ENCODE data around the gene BLID.
A peak's percentile ranks its signal among the peaks of the same experiment; 100 is the strongest.

Gene BLID

DNA sequence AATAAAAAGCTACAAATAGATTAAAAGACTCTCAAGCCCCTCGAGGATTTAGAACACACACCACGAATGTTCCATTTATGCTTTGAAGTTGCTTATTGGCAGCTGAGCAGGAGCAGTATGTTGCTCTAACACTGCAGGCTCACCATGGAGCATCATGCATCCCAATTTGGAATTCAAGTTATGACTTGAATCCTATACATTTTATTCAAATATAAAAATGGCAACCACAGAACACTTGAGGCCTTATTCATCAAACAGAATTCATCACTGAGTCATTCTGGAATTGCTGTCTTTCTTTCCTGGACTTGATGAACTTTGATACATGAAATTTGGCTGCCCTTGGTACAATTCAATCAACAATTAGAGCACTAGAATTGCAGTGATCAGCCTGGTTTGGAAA is 24.5 kb upstream of the BLID start:
- Histone ChIP-seq H3K9me3 (ENCODE audit: control insufficient read depth, insufficient read depth, low read length) (no peaks in the 10 kb centered on the region), H3K36me3 (ENCODE audit: control insufficient read depth, insufficient read depth, low read length) (no peaks in the 10 kb centered on the region), H3K4me3 (ENCODE audit: low read length) (no peak overlapping the region), H3K27me3 (ENCODE audit: control insufficient read depth, insufficient read depth, low read length) (peaks cover 3% of the 10 kb centered on the region; the same call in 1 of the 2 replicates), H3K27ac (ENCODE audit: low read length) (no peak overlapping the region), H3K4me1 (ENCODE audit: control insufficient read depth, insufficient read depth, low read length) (no peaks in the 10 kb centered on the region)
- no peak for DNase-seq (ENCODE audit: low read depth, low spot score)
- WGBS (ENCODE audit: insufficient coverage, insufficient read length) = no CpG with 5 or more reads among the region's 2 CpGs

DNA sequence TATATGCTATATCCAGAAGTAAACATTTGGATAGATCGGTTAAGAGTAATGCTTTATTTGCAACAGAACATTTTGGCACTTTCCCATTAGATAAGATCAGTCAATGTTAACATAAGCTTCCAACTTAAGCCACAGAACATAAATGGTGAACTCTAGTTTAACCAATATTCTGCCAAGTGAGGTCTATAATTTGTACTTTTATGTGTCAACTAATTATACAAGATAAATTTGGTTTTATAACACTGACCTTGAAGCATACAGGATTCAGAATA is 23.5 kb upstream of the BLID start:
- DNase-seq (ENCODE audit: low read depth, low spot score) = no peak
- no peak overlapping the region for H3K27ac ChIP-seq (ENCODE audit: low read length)
- no peaks in the 10 kb centered on the region for H3K4me1 ChIP-seq (ENCODE audit: control insufficient read depth, insufficient read depth, low read length)
- H3K9me3 ChIP-seq (ENCODE audit: control insufficient read depth, insufficient read depth, low read length) = no peaks in the 10 kb centered on the region
- no peak overlapping the region for H3K4me3 ChIP-seq (ENCODE audit: low read length)
- H3K27me3 ChIP-seq (ENCODE audit: control insufficient read depth, insufficient read depth, low read length) = peaks cover 3% of the 10 kb centered on the region; the same call in 1 of the 2 replicates
- H3K36me3 ChIP-seq (ENCODE audit: control insufficient read depth, insufficient read depth, low read length) = no peaks in the 10 kb centered on the region
- WGBS (ENCODE audit: insufficient coverage, insufficient read length) = no CpG with 5 or more reads among the region's 1 CpG

DNA sequence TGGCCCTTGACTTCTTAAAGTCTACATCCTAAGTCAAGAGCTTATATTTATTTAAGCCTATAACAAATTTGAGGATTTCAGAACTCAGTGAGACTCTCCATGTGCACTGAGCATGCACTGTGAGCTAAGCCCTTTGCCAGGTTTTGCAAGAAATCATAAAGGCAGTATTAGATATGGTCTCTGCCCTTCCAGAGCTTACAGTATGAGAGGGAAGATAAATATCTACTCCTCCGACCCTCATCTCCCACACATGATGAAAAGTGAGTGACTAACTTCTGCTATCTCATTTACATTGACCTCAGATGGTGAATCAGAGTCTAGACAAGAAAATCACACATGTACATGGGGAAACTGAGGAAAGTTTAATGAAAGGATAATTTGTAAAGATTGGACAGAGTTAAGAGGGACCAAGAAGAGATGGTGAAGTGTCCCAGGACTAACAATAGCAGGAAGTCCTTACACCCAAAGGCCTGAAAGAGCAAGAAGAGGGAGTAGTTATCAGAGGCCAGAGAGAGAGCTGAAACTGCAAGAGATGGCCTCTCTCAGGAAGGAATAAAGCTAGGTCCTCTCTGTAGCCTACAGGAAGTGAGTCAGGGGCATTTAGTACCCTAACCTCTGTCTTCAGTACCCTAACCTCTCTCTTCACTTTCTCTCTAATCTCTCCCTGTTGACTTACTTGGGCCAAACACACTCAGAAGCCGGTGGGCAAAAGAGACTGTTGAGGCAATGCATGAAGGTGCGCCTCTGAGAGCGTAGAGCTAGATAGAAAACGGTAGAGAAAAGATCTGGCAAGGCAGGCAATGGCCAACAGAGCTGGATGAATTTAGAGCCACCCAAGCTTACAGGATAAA is 23.0 kb upstream of the BLID start:
- H3K27ac ChIP-seq (ENCODE audit: low read length) = no peak overlapping the region
- DNase-seq (ENCODE audit: low read depth, low spot score) = peak; percentile 9
- no peaks in the 10 kb centered on the region for H3K4me1 ChIP-seq (ENCODE audit: control insufficient read depth, insufficient read depth, low read length)
- WGBS (ENCODE audit: insufficient coverage, insufficient read length) = no CpG with 5 or more reads among the region's 5 CpGs
- H3K9me3 ChIP-seq (ENCODE audit: control insufficient read depth, insufficient read depth, low read length) = no peaks in the 10 kb centered on the region
- H3K36me3 ChIP-seq (ENCODE audit: control insufficient read depth, insufficient read depth, low read length) = no peaks in the 10 kb centered on the region
- peaks cover 3% of the 10 kb centered on the region; the same call in 1 of the 2 replicates for H3K27me3 ChIP-seq (ENCODE audit: control insufficient read depth, insufficient read depth, low read length)
- H3K4me3 ChIP-seq (ENCODE audit: low read length) = no peak overlapping the region

DNA sequence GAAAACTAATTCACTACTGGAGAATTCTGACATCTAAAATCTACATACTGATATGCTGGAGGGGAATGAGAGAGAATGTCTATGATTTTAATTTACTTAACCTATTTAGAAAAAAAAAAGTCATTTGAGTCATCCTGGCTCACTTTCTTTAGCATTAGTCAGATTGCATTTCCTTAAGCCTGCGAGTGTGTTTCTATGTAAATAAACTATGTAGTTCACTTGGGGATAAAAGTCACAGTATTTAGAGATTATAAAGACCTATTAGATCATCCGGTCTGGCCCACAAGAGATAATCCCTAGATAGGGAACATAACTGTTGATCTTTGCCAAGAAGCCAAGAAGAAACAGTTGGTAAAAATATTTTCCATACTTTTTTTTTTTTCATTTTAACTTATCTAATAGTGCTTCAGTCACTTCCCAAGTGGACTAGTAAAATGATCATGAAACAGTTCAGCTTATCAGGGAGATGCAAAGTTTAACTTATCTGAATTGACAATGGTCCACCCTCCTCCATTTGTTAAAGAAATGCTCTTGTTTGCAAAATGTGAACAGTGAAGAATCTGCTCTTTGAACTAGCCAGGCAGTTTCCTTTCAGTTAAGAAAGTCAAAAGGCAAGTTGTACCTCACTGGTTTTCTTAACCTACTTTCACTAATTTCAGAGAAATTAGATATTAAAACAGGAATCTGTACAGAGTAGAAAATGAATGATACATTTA is 21.2 kb upstream of the BLID start:
- WGBS (ENCODE audit: insufficient coverage, insufficient read length) = no CpG with 5 or more reads among the region's 2 CpGs
- Histone ChIP-seq H3K27me3 (ENCODE audit: control insufficient read depth, insufficient read depth, low read length) (peaks cover 3% of the 10 kb centered on the region; the same call in 1 of the 2 replicates), H3K36me3 (ENCODE audit: control insufficient read depth, insufficient read depth, low read length) (no peaks in the 10 kb centered on the region), H3K27ac (ENCODE audit: low read length) (no peak overlapping the region), H3K4me1 (ENCODE audit: control insufficient read depth, insufficient read depth, low read length) (no peaks in the 10 kb centered on the region), H3K4me3 (ENCODE audit: low read length) (no peak overlapping the region), H3K9me3 (ENCODE audit: control insufficient read depth, insufficient read depth, low read length) (no peaks in the 10 kb centered on the region)
- no peak for DNase-seq (ENCODE audit: low read depth, low spot score)

DNA sequence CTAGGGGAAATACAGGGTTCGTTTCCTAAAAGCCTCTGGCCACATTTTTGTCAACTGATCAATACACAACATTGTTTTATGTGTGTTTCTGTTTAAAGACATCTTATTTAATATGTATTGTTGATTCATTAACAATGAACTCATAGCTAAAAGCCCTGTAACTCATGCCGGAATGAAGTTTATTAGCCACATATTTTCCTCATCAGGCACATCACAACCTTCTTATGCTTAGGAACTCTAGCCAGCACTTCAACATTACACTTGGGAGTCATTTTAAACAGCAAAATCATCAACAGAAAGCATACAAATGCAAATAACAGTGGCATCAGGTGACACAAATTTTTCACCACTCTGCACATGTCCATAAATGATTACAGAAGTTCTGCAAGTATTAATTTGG is 15.1 kb upstream of the BLID start:
- Histone ChIP-seq H3K36me3 (ENCODE audit: control insufficient read depth, insufficient read depth, low read length) (no peaks in the 10 kb centered on the region), H3K4me1 (ENCODE audit: control insufficient read depth, insufficient read depth, low read length) (no peaks in the 10 kb centered on the region), H3K27me3 (ENCODE audit: control insufficient read depth, insufficient read depth, low read length) (no peaks in the 10 kb centered on the region), H3K27ac (ENCODE audit: low read length) (no peak overlapping the region), H3K9me3 (ENCODE audit: control insufficient read depth, insufficient read depth, low read length) (no peaks in the 10 kb centered on the region), H3K4me3 (ENCODE audit: low read length) (no peak overlapping the region)
- no peak for DNase-seq (ENCODE audit: low read depth, low spot score)
- no CpG with 5 or more reads among the region's 2 CpGs for WGBS (ENCODE audit: insufficient coverage, insufficient read length)

DNA sequence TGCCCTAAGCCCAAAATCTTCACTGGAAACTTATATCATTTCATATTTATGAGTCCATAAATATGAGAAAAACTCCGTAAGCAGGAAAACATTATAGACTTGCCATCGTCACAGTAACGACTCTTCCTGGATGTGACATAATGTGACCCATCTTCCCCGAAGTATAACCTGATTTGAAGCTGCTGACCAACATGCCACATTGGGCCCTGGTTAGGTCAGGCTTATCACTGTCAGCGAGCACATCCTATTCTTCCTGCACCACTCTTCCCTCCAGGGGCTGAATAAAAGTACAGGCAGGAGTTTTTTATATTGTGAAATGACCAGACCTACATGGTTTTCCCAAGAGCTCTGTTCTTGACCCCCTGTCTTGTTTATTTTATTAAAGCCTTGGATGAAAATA is 12.1 kb upstream of the BLID start:
- no peak for DNase-seq (ENCODE audit: low read depth, low spot score)
- WGBS (ENCODE audit: insufficient coverage, insufficient read length) = no CpG with 5 or more reads among the region's 5 CpGs
- Histone ChIP-seq H3K27me3 (ENCODE audit: control insufficient read depth, insufficient read depth, low read length) (no peaks in the 10 kb centered on the region), H3K4me1 (ENCODE audit: control insufficient read depth, insufficient read depth, low read length) (no peaks in the 10 kb centered on the region), H3K36me3 (ENCODE audit: control insufficient read depth, insufficient read depth, low read length) (no peaks in the 10 kb centered on the region), H3K9me3 (ENCODE audit: control insufficient read depth, insufficient read depth, low read length) (no peaks in the 10 kb centered on the region), H3K27ac (ENCODE audit: low read length) (no peak overlapping the region), H3K4me3 (ENCODE audit: low read length) (no peak overlapping the region)

DNA sequence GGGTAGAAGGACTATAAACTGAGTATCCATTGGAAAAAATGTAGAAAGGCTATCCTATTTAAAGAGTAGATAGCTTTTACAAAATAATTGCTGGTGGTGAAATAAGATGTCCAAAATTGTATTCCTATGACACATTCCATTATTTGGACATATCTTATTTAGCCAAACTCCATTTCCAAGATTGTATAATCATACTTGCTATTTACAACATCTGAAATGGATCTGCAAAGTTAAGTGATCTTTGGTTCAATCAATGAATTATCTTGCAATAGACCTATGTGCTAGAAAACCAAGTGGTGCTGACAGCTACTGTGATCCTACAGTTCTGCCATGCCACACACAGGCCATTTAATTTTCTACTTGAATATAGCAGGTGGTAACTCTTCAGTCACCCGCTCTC is 11.0 kb upstream of the BLID start:
- Histone ChIP-seq H3K4me3 (ENCODE audit: low read length) (no peak overlapping the region), H3K4me1 (ENCODE audit: control insufficient read depth, insufficient read depth, low read length) (no peaks in the 10 kb centered on the region), H3K27ac (ENCODE audit: low read length) (no peak overlapping the region), H3K36me3 (ENCODE audit: control insufficient read depth, insufficient read depth, low read length) (no peaks in the 10 kb centered on the region), H3K27me3 (ENCODE audit: control insufficient read depth, insufficient read depth, low read length) (no peaks in the 10 kb centered on the region), H3K9me3 (ENCODE audit: control insufficient read depth, insufficient read depth, low read length) (no peaks in the 10 kb centered on the region)
- DNase-seq (ENCODE audit: low read depth, low spot score) = no peak
- no CpG with 5 or more reads among the region's 1 CpG for WGBS (ENCODE audit: insufficient coverage, insufficient read length)

DNA sequence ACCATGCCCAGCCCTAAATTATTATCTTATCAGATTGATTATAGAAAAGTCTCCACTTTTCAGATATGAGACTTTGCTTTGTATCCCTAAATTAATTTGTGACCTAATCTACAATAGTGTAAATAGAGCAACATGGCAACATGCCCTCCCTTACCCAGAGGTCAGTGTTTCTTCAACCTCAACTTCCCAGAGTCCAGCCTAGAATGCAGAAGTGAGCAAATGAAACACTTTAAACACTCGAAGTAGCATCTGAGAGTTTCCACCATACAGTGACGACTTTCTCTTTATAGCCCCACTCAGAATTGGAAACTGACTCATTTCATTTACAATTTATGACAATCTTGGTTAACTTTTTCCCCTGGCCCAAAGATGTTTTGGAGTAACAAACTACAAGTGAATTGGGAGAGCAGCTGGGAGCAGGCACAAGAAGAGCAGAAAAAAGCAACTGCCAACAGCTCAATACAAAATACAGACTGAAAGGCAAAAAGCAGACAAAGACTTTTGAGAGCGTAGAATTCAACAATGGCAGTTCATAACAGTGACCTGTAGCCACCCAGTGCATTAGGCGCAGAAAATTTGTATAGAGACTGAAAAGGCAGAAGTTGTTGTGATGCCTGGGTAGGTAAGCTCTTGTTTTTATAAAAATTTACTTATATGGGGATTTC is 10.1 kb upstream of the BLID start:
- H3K27me3 ChIP-seq (ENCODE audit: control insufficient read depth, insufficient read depth, low read length) = no peaks in the 10 kb centered on the region
- WGBS (ENCODE audit: insufficient coverage, insufficient read length) = no CpG with 5 or more reads among the region's 4 CpGs
- H3K27ac ChIP-seq (ENCODE audit: low read length) = no peak overlapping the region
- H3K4me1 ChIP-seq (ENCODE audit: control insufficient read depth, insufficient read depth, low read length) = no peaks in the 10 kb centered on the region
- H3K36me3 ChIP-seq (ENCODE audit: control insufficient read depth, insufficient read depth, low read length) = no peaks in the 10 kb centered on the region
- no peak overlapping the region for H3K4me3 ChIP-seq (ENCODE audit: low read length)
- H3K9me3 ChIP-seq (ENCODE audit: control insufficient read depth, insufficient read depth, low read length) = no peaks in the 10 kb centered on the region
- DNase-seq (ENCODE audit: low read depth, low spot score) = no peak

DNA sequence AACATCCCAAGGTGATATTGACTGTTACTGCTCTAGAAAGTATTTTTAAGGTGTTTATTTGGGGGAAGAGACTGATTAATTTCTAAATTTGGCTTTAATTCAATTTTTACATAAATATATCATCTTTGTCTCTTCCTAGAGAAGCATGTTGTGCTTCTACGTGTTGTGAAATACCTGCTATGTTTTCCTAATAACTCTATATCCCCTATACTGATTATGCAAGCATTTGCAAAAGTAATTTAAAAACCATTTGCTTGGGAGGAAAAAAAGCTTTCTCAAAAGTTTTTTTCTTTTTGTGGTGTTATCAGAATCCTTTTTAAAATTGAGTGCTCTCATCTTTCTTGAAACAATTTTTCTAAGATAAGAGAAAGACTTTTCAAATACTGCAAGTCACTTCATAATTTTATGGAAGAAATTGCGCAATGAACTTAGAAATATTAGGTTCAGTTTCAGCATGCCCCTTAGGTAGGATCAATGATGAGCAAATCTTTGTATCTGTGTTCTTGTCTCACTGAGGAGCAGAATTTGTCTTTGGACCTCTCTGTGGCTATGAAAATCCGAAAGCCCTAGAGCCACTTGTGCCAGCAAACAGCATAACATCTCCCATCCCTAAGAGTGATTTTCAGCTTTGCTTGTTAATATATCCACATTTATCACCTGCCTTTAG is 7.4 kb upstream of the BLID start:
- H3K27me3 ChIP-seq (ENCODE audit: control insufficient read depth, insufficient read depth, low read length) = no peaks in the 10 kb centered on the region
- no peaks in the 10 kb centered on the region for H3K9me3 ChIP-seq (ENCODE audit: control insufficient read depth, insufficient read depth, low read length)
- H3K36me3 ChIP-seq (ENCODE audit: control insufficient read depth, insufficient read depth, low read length) = no peaks in the 10 kb centered on the region
- H3K27ac ChIP-seq (ENCODE audit: low read length) = no peak overlapping the region
- no peak for DNase-seq (ENCODE audit: low read depth, low spot score)
- no peaks in the 10 kb centered on the region for H3K4me1 ChIP-seq (ENCODE audit: control insufficient read depth, insufficient read depth, low read length)
- WGBS (ENCODE audit: insufficient coverage, insufficient read length) = no CpG with 5 or more reads among the region's 3 CpGs
- no peak overlapping the region for H3K4me3 ChIP-seq (ENCODE audit: low read length)

DNA sequence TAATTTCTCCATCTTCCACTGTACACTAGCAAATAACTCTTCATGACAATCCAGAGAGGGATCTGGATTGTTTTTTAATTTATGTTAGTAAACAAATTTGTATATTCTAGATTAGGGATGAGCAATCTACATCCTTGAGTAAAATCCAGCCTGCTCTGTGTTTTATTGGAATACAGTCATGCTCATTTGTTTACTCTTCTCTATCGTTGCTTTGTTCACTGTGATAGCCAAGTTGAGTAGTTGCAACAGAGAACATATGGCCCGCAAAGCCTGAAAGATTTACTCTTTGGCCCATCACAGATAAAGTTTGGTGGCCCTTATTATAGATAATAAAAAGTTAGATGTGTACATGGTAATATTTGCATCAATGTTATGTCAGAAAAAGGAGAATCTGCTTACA is 6.2 kb upstream of the BLID start:
- Histone ChIP-seq H3K27ac (ENCODE audit: low read length) (no peak overlapping the region), H3K9me3 (ENCODE audit: control insufficient read depth, insufficient read depth, low read length) (no peaks in the 10 kb centered on the region), H3K27me3 (ENCODE audit: control insufficient read depth, insufficient read depth, low read length) (no peaks in the 10 kb centered on the region), H3K36me3 (ENCODE audit: control insufficient read depth, insufficient read depth, low read length) (no peaks in the 10 kb centered on the region), H3K4me3 (ENCODE audit: low read length) (no peak overlapping the region), H3K4me1 (ENCODE audit: control insufficient read depth, insufficient read depth, low read length) (no peaks in the 10 kb centered on the region)
- DNase-seq (ENCODE audit: low read depth, low spot score) = no peak
- WGBS (ENCODE audit: insufficient coverage, insufficient read length) = no CpG with 5 or more reads among the region's 2 CpGs

Measured in iPS DF 6.9 (cell line).